Activated CD4-positive, CD25-positive, alpha-beta regulatory T cell (primary cell): ENCODE data around the gene MAP6.

ENCODE experiments used
- DNase-seq, 4 experiments: peaks; one replicate each; lab custom pipeline; 2025; lab: John Stamatoyannopoulos, UW

The MAP6 gene

DNA sequence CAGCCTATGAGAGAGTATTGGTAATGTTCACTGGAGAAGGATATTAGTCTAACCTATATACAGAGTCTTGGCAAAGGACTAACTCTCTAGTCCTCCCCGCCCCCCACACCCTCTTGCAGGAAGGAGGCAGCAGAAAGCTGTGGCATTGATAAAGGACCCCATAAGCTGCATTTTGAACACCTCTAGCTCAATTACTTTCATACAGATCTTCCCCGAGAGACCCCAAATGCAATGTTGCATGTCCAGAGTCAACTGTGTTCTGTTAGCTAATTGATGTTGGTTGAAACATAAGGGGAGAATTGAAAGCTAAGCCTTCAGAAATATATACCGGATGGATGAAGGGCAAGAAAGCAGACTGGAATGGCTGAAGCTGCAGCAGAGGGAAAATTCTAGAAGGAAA, 2.8 kb downstream of the MAP6 start:
- no peak for DNase-seq

DNA sequence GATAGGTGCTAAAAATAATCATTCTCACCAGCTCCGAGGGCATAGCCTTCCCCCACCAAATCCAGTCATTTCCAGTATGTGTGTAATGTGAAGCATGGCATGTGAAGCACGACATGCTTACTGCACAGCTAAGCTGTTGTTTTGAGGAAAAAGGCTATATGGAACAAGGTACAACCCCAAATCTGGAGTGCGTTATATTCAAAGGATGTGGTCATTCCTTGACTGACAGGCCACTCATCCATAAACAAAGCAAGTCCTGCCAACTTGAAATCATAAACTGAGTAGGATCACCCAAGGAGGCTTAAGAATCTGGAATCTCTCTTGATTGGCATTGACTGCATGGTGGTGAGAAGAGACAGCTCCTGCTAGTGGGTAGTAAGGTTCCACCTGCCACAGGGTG, 3.7 kb downstream of the MAP6 start:
- DNase-seq = no peak

DNA sequence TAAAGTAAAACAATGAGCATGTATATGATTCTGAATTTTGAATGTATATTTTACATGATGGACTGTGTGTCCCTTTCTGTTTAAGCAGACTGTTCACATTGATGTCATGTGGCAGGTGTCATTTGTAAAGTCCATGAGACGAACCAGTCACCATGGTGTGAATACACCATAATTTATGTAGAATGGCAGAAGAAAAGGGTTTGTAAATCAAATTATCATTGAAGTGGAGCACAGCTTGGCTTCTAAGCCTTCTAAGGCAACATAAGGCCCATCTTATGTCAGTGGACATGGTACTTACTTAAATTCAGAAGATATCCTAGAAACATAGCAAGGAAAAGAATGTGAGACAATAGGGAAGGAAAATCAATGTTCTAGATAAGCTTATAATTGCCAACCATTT, 4.4 kb downstream of the MAP6 start:
- DNase-seq = no peak

DNA sequence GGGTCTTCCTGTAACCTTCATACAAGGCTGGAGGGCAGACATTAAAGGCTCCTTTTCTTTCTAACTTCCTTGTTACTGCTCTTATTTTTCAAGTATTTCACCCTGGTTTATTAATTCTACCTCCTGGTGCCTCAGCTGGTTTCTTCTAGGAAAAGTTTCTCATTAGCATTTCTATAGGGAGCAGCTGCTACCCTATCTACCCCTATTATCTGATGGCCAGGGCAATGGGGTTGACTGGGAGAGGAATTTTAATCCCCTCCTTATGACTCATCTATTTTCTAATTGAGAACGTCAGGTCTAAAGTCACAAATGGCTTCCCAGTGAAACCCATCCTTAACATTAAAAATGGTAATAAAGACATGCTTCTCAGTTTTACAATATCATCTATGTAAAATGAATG, 5.0 kb downstream of the MAP6 start:
- DNase-seq = no peak

DNA sequence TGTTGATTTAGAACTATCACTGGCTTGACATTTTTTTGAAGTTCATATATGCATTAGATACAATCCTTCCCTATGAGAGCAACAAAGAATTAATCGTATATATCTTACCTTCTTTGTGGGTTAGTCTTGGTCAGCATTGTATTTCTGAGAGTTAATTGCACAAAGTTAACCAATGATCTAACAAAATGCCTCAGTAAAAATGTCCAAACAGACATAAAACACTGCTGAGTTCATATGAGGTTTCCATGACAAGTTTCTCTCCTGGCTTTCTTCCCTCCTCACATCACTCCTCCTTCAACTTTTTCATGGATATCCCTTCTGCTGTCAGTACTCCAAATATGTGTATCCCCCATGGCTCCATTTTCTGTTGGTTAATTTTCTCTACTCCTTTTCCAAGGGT, 9.0 kb downstream of the MAP6 start:
- DNase-seq = no peak

DNA sequence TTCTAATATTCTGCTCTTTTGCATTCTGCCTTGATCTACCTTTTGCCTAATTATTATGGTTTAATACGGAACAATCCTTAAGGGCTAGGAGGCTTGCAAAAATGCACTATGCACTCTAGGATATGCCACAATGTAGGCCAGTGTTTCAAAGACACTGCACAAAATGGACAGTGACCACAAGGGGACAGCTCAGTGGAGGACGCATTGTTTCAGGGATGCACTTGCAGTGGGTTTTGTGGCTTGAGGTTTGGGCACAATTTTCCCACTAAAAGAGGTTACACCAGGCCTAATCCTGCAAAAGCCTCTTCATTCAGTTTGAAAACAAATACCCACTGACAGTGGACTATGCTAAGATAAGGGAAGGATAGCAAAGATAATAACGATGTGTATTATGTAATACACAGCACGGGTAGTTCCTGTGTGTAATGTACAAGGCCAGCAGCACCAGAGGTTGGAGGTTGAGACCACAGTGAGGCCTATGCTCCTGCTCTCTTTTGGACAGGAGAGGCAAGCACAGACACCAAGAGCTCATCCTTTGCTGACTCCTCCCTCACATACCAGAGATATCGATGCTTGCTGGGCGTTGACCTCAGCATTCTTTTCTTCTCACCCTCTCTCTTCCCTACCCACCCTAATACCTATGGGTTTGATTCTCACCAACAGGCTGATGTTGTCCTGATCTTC, 12.7 kb downstream of the MAP6 start:
- no peak for DNase-seq

DNA sequence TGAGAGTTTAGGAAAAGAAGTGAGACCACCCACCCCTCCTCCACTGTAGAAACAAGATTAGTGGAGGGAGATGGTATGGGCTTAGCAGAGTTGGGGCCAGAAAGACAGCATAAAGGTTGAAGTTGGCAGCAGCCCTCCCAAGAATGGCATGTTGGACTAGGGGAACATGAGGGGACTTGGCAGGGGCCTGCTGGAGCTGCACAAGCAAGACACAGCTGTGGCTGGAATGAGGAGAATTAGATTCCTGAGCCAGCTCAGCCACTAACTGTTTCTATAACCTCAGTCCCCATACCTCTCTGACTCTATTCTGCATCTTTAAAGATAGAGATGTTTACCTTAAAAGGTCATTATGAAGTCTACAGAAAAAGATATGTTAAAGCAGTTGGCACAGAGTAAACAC, 13.2 kb downstream of the MAP6 start:
- DNase-seq = no peak

DNA sequence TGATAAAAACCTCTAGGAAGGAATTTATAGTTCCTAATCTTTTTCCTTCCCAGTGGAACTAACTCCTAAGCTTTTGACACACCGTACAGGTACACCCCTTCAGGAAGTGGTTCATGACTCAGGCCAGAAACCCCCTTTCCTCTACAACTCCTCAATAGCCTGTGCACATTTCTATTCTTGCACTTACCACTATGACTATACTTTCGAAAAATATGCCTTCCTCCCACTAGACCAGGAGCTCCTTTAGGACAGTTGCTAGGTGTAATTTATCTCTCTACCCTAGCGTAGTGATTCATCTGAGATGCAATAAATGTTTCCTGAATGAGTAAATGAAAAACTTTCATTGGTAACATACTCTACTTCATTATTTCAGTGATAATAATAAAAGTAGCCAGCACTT, 14.5 kb downstream of the MAP6 start:
- DNase-seq = no peak

DNA sequence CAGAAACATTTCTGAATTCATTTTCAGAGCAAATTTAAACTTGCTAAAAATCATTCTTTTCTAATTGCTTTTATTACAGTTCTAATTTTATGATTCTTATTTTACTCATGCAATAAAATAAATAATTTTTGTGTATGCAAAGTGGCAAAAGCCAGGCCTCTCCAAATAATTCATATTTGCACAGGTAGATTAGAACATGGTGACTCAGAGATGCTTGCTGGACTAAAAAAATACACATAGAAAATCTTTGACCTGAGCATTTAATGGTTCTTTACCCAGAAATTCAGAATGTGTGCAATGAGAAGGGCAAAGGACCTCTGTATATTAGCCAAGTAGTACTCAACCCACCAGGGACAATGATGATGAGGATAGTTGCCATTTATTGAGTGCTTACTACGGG, 15.3 kb downstream of the MAP6 start:
- no peak for DNase-seq

DNA sequence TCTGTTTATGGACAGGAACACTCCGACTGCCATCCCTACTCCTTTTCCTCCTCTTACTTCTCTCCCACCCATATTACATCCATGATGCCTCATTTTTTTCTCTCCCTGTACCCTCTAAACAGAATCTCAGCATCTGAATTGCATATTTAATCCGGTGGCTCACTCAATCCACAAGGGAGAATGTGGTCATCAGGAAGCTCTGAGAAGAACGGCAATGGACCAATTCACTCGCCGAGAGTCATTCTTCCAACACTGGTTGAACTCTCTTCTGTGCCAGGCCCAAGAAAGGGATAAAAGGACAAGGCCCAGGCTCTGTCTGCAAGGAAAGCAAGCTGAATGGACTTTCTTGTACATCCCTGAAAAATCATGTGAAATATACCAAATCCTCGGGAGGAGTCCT, 15.9 kb downstream of the MAP6 start:
- DNase-seq = no peak

DNA sequence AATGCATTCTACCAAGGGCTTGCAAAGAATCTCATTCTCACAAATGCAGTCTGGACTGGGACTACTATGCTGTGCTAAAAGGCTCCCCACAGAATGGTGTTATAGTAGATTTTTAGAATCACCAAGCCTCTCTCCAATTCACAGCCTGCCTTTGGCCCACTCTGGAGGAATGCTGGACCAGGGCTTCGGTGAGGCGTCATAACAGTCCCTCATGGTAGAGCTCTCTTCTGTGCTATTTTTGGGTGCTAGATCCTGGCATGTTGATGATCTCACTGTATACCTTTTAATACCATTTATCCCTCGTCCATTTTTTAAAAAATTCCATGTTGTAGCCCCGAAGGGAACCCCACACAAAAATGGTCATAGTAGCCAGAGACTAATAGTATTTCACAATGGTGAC, 17.6 kb downstream of the MAP6 start:
- no peak for DNase-seq

DNA sequence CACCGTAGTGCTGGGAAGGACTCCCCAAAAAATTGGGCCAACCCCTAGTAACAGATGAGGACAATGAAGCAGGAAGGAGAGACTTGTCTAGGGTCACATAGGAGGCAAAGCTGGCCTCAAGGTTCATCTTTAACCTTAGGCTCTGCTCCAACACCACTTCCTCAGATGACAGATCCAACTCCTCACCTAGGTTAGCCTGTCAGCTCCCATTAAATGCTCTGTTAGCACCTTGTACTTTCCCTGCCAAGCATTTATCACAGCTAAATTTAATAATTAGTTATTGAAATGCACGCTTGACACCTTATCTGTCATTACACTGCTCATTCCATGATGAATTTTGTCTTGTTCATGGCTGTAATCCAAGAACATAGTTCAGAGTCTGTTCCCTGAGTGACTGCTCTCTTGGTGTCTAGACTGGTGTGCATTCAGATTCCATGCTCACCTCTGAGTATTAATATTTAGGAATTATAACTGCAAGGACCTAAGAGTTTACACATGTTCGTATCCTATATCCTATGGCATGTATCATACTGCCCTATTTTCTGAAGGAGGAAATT, 18.6 kb downstream of the MAP6 start:
- DNase-seq = no peak

DNA sequence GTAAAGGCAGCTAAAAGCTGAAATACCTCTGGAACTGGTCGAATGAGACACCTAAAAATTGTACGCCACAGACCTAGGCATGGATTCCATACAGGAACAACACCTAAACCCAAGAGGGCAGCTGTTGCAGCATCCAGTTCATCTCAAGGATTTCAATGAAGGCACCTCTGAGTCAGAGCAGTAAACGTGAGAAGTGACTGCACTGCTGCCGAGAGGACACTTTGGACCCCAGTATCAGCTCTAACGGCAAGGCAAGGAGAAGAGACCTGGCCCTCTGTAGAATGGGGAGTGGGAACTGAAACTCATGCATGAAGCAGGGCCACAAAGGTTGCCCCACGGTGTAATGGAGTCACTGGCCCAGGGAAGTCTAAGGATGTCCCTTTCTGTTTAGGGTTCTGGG, 23.9 kb downstream of the MAP6 start:
- DNase-seq = no peak

DNA sequence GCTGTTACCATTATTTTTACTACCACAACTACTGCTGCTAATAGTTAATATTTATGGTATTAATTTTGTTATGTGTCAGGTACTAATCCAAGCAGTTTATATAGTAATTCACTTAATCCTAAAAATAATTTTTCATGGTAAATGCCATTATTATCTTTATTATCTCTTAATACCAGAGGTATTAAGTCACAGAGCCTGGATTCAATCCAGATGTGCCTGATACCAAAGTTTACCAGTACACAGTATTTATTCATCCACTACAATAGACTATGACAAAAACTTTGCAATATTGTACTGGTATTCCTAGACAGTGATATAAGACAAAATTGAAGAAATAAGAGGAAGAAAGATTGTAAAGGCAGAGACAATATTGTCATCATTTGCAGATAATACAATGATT, 24.5 kb downstream of the MAP6 start:
- DNase-seq = no peak

DNA sequence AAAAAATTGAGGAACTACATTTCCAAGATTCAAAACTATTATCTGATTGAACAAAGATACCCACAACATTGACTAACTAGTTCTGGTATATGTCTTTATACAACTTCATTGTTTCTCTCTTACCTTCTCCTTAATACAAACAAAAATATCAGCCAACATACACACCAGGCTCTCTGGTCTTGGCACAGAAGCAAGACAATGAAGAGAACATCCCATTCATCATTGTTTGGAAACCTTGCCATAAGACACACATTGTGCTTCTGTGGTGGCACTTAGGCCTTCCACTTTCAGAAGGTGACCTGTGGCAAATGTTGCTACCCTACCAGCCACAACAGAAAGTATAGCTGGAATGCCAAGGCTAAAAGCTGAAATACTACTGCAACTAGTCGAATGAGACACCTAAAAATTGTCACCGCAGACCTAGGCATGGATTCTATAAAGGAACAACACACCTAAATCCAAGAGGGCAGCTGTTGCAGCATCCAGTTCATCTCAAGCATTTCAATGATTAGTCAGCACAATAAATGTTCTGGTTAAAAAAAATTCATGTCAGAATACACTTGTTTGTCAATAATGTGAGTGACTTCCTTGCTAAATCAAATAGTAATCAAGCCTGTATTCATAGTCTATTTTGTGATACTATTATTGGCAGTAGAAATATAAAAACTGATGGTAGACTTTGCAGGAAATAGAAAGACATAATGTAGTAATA, 26.3 kb downstream of the MAP6 start:
- DNase-seq = no peak

DNA sequence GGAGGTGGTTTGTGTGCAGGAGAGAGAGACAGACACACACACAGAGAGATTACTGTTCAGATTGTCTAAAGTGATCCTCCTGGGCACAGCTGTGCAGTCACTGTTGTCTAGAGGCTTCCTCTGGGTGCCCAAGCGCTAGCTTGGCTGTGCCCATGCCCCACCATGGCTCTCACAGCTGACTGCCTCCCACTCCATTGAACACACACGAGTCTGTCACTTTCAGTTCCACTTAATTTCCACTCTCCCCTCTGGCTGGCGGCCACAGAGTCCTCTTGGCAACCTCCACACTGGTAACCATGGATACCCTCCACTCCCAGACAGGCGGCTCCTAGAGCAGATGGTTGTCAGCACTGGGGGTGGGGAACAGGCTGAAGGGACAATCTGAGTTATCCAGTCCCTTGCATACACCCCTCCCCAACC, 29.1 kb downstream of the MAP6 start:
- DNase-seq = no peak

DNA sequence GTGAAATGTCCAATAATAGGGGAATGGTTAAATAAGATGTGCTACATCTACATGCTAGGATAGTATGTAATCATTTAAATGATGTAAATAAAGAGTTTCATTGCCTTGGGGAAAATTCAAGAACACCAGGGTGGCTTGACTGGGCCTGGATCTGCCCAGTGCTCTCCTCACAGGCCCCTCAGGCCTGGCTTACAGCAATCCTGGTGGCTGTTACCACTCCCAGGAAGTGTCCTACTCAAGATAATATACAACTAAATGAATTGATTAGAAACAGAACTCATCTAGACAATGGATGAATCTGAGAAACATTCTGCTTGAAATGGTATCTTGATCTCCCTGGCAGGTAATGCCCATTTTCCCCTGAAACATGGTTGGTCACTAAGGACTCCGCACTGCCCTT, 30.8 kb downstream of the MAP6 start:
- DNase-seq = no peak

DNA sequence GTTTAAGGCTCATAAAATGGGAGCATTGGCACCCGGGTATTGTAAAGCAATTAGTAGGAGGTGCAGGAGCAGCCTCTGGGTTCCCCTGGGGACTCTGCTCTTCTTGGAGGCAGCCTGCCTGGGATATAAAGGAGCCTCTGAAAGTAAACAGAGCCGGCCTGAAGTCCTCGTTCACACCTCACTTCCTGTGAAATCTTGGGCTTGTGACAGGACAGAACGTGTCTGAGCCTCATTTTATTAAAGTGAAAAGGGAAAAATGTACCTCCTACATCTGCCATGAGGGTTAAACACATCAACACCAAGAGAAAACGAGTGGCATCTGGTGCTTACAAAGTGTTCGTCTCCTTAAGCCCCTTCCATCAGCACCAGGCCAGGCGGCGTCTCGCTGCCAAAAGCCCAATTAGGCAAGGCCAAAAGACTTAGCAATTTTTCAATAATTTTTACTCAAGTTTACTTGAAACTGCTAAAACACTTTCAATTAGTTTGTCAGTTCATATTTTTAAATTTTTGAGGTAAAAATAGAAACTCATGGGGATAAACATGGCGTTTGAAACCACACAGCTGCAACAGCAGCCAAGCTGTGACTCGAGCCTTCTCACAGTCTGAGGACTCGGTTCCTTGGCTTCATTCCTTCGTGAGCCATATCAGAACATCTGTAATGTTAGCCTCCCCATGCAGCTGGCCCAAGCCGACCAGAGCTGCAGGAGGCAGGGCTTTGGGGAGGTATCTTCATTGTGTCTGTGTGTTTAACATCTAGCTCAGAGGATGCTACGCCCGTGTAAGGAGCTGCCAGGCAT, 33.6 kb downstream of the MAP6 start:
- no peak for DNase-seq

DNA sequence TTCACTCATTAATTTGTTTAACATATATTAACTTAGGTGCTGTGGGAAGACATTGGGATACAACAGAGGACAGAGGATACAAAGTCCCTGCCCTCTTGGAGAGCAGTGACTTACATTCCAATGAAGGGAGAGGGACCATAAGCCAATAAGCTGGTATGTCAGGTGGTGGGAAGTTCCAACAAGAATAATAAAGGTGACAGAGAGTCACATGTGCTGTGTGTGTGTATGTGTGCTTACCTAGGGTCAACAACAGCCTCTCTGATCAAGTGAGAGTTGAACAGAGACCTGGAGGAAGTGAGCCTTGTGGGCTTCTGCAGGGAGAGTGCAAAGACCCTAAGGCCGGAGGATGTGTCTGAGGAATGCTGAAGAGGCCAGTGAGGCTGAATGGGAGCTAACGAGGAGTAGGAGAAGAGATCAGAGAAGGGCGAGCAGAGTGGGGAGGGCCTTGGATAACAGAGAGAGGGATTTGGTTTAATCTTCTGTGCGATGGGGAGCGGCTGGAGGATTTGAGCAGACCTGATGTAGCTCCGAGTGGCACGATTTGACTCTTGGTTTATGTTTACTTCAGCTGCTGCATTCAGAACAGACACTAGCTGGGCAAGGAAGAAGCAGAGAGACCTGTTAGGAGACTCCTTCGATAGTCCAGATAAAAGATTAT, 35.3 kb downstream of the MAP6 start:
- DNase-seq = no peak

DNA sequence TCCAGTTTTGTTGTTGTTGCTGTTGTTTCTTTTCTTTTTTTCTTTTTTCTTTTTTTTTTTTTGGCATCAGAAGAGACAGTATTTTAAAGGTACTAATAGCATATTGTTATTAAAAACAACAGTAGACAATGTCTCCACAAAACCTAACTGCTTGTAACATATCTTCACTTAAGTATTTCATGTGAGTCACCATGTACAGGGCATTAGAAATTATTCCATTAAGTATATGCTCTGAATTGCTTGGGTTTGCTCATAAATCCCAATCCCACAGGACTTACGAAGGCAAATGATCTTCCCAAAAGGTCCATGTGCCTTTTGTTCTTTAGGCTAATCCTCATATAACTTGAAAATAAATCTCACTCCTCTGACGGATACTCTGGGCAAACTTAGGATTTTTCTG, 35.9 kb downstream of the MAP6 start:
- DNase-seq = no peak

DNA sequence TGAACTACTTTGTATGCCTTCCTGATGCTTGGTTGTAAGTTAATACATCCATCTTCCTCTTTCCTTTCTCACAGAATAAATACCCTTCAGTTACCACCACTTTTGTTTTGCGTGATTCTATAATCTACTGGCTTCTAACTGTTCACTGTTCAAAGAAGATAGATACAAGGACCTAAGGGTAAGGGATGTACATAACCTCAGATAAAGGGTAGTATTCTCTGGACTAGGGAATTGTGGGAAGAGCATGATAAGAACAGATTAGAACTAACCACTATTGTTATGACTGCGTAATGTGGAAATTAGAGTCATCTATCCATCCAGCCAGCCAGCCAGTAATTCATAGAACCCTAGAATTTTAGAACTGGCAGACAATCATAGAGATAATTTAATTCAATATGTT, 36.4 kb downstream of the MAP6 start:
- DNase-seq = no peak

DNA sequence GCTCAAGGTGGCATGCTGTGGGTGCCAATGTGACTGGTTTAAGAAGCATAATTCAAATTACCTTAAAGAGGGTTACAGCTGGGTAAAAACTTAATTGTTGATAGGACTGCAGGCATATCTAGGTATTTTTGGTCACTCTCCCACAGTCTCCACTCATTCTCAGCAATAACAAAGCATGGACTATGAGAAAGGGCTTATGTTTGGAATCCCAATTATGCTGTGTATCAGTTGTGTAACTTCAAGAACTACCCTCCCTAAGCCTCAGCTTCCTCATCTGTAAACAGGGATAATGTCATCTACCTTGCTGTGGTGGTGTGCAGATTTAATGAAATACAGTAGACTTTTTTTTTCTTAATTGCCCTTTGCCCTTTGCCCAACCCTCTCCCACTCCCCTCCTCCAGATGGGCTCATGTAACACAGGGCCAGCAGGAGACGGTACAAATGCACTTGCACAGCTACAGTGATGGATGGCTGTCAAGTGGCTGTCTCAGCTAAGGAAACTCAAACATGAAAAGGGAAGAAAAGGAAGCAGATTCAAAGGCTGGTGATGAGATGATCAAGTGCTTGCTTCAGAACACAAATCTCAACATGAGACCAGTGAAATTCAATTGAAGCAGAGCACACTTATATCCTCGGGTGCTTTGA, 37.6 kb downstream of the MAP6 start:
- DNase-seq = no peak
